GM12873 (cell line): ENCODE measurements around the gene SFI1.

ENCODE experiments used
- TF ChIP-seq, protein P1 (sequence below): IDR thresholded peaks from 2 replicates; pipeline ENCODE4 v1.5.1; 2012; ENCODE audit warnings: low read depth, mild to moderate bottlenecking, moderate library complexity, low read length, control low read depth; ENCODE audit not compliant: insufficient read depth; ENCODE audit errors: missing control alignments

SFI1 gene

DNA sequence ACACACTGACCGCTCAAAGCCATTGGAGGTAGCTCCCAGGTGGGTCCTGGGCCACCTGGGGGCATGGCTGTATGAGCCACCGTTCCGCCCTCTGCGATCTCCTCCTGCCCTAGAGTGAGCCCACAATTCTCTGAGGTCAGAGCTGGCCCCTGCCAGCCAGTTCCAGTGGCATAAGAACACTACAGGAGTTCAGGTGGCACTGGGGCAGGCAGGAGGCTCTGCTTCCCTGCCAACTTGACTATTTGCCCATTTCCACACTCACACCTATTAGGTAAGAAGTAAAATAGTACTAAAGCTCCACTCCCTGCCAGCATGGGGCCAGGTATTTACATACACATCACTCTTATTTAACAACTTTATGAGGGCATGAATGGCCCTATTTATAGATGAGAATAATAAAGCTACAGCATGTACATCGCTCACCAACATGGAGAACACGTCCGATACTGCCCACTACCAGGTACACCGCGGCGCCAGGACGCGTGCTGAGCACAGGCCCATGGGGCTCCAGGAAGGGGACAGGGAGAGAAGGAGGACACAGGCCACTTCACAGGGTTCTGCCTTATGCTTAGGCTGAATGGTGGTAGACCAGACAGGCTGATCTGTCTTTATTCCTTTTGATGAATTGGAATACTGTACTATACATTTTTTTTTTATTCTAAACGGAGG is 139.4 kb downstream of the SFI1 start:
- TF ChIP-seq, protein P1, sequence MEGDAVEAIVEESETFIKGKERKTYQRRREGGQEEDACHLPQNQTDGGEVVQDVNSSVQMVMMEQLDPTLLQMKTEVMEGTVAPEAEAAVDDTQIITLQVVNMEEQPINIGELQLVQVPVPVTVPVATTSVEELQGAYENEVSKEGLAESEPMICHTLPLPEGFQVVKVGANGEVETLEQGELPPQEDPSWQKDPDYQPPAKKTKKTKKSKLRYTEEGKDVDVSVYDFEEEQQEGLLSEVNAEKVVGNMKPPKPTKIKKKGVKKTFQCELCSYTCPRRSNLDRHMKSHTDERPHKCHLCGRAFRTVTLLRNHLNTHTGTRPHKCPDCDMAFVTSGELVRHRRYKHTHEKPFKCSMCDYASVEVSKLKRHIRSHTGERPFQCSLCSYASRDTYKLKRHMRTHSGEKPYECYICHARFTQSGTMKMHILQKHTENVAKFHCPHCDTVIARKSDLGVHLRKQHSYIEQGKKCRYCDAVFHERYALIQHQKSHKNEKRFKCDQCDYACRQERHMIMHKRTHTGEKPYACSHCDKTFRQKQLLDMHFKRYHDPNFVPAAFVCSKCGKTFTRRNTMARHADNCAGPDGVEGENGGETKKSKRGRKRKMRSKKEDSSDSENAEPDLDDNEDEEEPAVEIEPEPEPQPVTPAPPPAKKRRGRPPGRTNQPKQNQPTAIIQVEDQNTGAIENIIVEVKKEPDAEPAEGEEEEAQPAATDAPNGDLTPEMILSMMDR = no peak

DNA sequence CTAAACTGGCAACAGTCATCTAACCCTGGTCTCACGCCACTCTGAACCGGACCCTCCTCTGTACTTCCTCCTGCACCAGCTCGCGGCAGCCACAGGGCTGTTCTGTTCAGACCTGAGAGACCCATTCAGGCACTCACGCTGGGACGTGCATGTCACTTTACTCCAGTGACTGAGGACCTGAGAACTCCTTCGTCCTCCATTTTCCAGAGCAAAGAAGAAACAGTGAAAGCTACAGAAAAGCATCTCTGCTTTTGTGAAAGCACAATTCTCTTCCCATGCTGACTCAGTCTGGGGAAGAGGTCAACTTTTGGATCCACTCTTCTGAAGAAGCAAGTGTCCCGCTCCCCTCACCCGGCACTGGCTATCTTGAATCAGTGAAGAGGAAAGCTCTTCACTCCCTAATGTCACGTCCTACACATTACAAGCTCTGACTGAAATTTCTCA is 141.1 kb downstream of the SFI1 start:
- TF ChIP-seq, protein P1 = peak; percentile 60

DNA sequence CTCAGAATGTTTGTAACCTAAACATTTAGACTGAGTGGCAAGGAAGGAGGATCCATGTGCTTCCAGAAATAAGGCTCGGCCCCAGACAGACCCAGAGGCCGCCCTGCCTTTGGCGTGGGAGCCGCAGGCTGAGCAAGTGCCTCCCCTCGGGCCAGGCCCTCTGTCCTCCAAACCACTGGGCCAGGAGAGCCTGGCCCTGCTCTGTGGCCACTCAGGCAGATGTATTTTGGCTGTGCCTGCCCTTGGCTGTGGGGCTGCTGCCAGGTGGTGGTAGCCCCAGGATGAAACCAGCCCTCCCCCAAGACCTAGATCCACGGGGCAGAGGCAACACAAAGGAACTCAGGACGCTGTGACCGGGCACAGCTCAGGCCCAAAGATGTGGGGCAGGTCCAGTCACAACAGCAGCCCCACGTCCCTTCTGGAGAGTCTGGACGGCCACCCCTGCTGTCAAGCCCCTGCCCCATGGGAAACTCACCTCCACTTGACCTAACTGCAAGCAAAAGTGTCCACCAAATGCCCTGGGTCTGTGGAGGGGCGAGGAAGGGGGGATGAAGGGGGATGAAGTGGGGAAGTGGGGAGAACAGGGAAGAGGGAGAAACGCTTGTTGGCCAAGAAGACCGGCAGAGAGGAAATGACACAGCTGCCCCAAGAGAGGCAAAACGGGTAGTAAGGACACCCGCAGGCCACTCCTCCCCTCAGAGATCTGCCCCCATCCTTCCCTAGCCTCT is 141.7 kb downstream of the SFI1 start:
- TF ChIP-seq, protein P1 = no peak

DNA sequence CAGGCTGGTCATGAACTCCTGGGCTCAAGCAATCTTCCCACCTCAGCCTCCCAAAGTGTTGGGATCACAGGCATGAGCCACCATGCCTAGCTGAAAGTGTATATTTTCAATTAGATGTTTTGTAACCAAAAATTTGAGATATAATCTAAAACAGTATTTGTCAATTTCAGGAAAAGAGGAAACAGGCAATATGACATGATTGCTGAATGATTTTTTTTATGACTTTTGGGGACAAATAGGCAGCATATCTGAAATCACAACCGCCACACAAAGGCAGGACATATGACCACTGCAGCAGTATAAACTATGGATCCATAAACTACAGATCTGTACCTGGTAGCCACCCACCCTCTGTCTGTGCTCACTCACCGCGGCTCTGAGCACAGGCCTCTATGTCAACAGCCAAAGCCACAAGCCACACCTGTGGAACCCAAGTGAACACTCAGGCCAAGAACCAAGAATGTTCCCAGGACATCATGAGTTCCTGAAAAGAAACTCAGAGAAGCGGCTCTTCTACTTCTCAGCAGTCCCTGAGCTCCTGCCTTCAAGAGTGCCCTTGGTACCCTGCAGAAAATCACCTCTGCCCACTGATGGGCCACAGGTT is 143.2 kb downstream of the SFI1 start:
- TF ChIP-seq, protein P1 = no peak

DNA sequence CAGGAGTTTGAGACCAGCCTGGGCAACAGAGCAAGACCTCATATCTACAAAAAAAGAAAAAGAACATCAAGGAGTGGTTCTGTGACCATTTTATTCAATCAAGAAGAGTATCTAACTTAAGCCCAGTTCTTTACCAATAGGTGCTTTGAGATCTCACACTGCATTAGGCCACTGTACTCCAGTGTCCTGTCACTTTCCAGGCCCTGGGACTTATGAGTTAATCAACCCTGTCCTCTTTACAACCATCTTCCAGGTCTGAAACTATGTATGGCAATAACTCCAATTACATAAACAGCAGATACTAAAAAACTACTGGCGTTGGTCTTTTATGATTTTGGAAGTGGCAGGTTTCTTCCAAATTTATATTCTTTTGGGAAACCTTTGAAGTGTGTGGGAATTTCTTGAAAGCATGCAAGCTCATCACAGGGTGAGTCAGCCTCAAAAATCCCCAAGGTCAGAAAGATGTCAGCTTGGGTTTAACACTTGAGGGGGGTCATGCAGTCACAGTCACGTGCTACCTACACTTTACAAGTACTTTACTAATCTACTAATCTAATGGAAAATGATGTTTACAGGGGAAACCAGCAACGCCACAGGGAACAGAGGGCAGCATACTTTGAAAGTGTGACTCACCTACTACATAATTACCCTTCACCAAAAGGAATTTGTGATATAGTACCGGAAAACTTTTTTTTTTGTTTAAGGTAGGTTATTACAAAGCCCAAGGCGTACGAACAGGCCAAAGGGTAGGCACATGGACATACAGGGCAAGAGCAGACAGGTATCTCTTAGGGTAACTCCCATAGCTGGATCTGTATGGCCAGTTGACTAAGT is 150.1 kb downstream of the SFI1 start:
- TF ChIP-seq, protein P1 = no peak

DNA sequence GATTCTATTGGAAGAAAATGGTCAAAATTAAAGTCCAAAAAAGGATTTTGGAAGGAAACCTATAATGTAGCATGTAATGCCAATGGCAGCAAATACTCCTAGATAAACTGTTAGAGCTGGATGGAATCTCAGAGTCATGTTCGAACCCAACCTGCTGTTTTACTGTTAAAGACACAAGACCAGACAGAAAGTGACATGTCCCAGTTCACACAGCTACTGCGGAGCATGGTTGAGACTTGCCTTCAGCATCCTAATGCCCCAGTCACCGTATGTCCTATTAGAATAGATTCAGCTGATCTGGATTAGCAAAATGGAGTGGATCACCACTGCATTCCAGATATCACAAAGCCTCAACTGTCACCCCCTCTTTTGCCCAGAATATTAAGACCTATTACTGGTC is 150.7 kb downstream of the SFI1 start:
- TF ChIP-seq, protein P1 = no peak
